HepG2 (cell line): Measurements from ENCODE around the gene IFNA6. TPM values are rescaled to one million over a fixed set of nuclear protein-coding genes. Genes with fewer than 3 reads are reported as not detected.
A peak's percentile ranks its signal among the peaks of the same experiment; 100 is the strongest.

Experiments
- ARHGAP35 ChIP-seq: sonication (generic); formaldehyde crosslinking; IDR thresholded peaks from 2 replicates; pipeline ENCODE4 v1.9.0; 2022; ENCODE audit warnings: mild to moderate bottlenecking, inconsistent platforms, moderate library complexity, missing genetic modification reagents, borderline replicate concordance
- DPF2 ChIP-seq: sonication (generic); formaldehyde crosslinking; IDR thresholded peaks from 2 replicates; pipeline ENCODE4 v1.4.0; 2020; ENCODE audit warnings: mild to moderate bottlenecking, low read depth, missing genetic modification reagents, borderline replicate concordance
- ISL2 ChIP-seq: sonication (generic); formaldehyde crosslinking; IDR thresholded peaks from 2 replicates; pipeline ENCODE4 v1.5.0; 2020; ENCODE audit warnings: missing genetic modification reagents
- JARID2 ChIP-seq: sonication (generic); formaldehyde crosslinking; IDR thresholded peaks from 2 replicates; pipeline ENCODE4 v1.8.1; 2023; ENCODE audit warnings: missing genetic modification reagents, inconsistent platforms; ENCODE audit not compliant: insufficient replicate concordance
- NFIC ChIP-seq: IDR thresholded peaks from 2 replicates; pipeline ENCODE4 v1.6.1; 2012; ENCODE audit warnings: mild to moderate bottlenecking, low read length, inconsistent platforms
- NFKBIZ ChIP-seq: IDR thresholded peaks from 2 replicates; pipeline ENCODE4 v1.6.1; 2018; ENCODE audit warnings: missing genetic modification reagents, missing compliant biosample characterization
- RBFOX2 ChIP-seq: fragments of 200-400 bp; formaldehyde crosslinking; IDR thresholded peaks from 2 replicates; pipeline ENCODE4 v1.6.1; 2017; ENCODE audit warnings: low read depth, mild to moderate bottlenecking, low read length
- SUZ12 ChIP-seq: fragments of 150-350 bp; IDR thresholded peaks from 2 replicates; pipeline ENCODE4 v1.6.1; 2014; ENCODE audit warnings: low read depth, low read length
- TEAD2 ChIP-seq: sonication (generic); formaldehyde crosslinking; IDR thresholded peaks from 2 replicates; pipeline ENCODE4 v1.9.0; 2021; ENCODE audit warnings: missing genetic modification reagents
- XRCC5 ChIP-seq: fragments of 200-400 bp; formaldehyde crosslinking; optimal IDR thresholded peaks from 2 replicates; pipeline ENCODE3; 2017; ENCODE audit warnings: mild to moderate bottlenecking, low read length
- ZNF10 ChIP-seq: sonication (generic); formaldehyde crosslinking; IDR thresholded peaks from 2 replicates; pipeline ENCODE4 v1.4.0; 2020; ENCODE audit warnings: mild to moderate bottlenecking, low read depth, missing genetic modification reagents, borderline replicate concordance
- ZNF274 ChIP-seq: sonication (generic); formaldehyde crosslinking; IDR thresholded peaks from 2 replicates; pipeline ENCODE4 v1.5.1; 2020; ENCODE audit warnings: mild to moderate bottlenecking, missing genetic modification reagents
- ZNF460 ChIP-seq: sonication (generic); formaldehyde crosslinking; IDR thresholded peaks from 2 replicates; pipeline ENCODE4 v1.5.1; 2020; ENCODE audit warnings: missing genetic modification reagents, mild to moderate bottlenecking, borderline replicate concordance
- ZNF468 ChIP-seq: sonication (generic); formaldehyde crosslinking; IDR thresholded peaks from 2 replicates; pipeline ENCODE4 v1.8.0; 2022; ENCODE audit warnings: mild to moderate bottlenecking, moderate library complexity, missing genetic modification reagents
- ZNF7 ChIP-seq: IDR thresholded peaks from 2 replicates; pipeline ENCODE4 v1.6.1; 2016; ENCODE audit warnings: missing biosample characterization, missing genetic modification reagents
- ZNF776 ChIP-seq: sonication (generic); formaldehyde crosslinking; IDR thresholded peaks from 2 replicates; pipeline ENCODE4 v1.4.0; 2020; ENCODE audit warnings: mild to moderate bottlenecking, missing genetic modification reagents
- ZNF780A ChIP-seq: sonication (generic); formaldehyde crosslinking; IDR thresholded peaks from 2 replicates; pipeline ENCODE4 v1.8.0; 2022; ENCODE audit warnings: mild to moderate bottlenecking, missing genetic modification reagents, moderate library complexity
- ZNF839 ChIP-seq: sonication (generic); formaldehyde crosslinking; IDR thresholded peaks from 2 replicates; pipeline ENCODE4 v1.4.0; 2020; ENCODE audit warnings: missing genetic modification reagents, mild to moderate bottlenecking, borderline replicate concordance
- ZSCAN22 ChIP-seq: sonication (generic); formaldehyde crosslinking; IDR thresholded peaks from 2 replicates; pipeline ENCODE4 v1.4.0; 2020; ENCODE audit warnings: mild to moderate bottlenecking, missing genetic modification reagents
- ZUFSP ChIP-seq: sonication (generic); formaldehyde crosslinking; IDR thresholded peaks from 2 replicates; pipeline ENCODE4 v1.9.0; 2021; ENCODE audit warnings: missing genetic modification reagents, mild to moderate bottlenecking, borderline replicate concordance
- polyA plus RNA-seq, 8 experiments: library from polyadenylated mRNA; depleted of rRNA in 3 of 8; stranded (reverse) in 7 of 8; unstranded in 1 of 8; fragments of >200 nt; fragmentation: Illumina TruSeq in 4 of 8; extraction: Trizol in 4 of 8; gene quantifications; 2 replicates each; pipeline versions ENCODE4 v1.2.1 to v1.2.3, GENCODE V29; 2011 to 2016; ENCODE audit warnings: low read depth in 4 of 8, missing spikeins in 1 of 8, mixed read lengths in 1 of 8; ENCODE audit not compliant: insufficient read depth in 1 of 8
- total RNA-seq, 5 experiments: library from RNA; depleted of rRNA; stranded (reverse); fragments of >200 nt; fragmentation: Illumina TruSeq; extraction: Trizol; gene quantifications; 2 replicates each; pipeline ENCODE4 v1.2.3, GENCODE V29; 2016; ENCODE audit warnings: low read depth in 1 of 5
- TF ChIP-seq, protein P1 (sequence below): fragments of 450-650 bp; IDR thresholded peaks from 2 replicates; pipeline ENCODE4 v1.6.1; 2016
- TF ChIP-seq, protein P2 (sequence below): sonication (generic); formaldehyde crosslinking; conservative IDR thresholded peaks from 2 replicates; pipeline ENCODE4 v1.4.0; 2020; ENCODE audit warnings: missing genetic modification reagents

The IFNA6 gene
- total and polyA plus RNA-seq, 2 of the 13 experiments (the other 11 are each of a cell fraction or from before 2014, with no cell fraction given) = not detected

DNA sequence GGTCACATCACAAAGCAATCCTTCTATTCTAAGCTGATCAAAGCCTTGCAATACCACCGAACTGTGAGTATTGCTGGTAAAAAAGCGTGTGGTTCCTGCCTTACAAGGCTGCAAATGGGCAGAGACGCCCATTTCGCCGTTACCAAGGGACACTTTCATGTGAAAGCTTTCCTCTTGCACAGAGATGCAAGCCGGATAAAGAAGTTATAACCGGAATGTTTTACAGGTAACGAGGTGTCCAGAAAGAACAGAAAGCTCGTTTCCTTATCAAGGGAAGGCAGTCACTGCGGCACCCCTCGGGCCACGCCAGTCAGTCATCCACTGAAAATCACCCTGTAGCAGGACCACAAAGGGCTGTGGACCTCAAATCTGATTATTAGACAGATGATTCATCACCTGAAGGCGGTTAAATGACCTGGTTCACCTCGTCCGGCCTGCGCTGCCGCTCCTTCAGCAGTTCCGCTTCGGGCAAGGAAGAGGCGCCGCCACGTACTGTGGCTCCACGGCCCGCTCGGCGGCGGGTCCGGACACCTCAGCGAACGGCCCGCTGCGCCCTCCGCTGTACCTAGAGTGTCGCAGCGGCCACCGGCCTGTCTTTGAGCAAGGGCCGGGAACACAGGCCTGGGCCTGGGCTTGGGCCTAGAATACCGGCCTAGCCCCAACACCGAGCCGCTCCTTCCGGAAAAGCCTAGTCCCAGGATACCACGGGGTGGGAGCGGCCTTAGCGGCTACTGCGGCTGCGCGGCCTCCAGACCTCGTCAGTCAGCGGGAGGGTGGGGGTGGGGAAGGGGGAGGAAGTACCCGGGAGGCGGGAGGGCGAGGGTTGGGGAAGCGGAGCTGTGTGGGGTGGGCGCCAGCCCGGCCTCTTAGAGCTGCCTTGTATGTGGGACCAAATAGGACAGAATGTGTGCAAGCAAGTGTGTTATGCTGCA is 15.7 kb downstream of the IFNA6 start, which contains the start of gene KLHL9 (continued):
- TF ChIP-seq, protein P1, sequence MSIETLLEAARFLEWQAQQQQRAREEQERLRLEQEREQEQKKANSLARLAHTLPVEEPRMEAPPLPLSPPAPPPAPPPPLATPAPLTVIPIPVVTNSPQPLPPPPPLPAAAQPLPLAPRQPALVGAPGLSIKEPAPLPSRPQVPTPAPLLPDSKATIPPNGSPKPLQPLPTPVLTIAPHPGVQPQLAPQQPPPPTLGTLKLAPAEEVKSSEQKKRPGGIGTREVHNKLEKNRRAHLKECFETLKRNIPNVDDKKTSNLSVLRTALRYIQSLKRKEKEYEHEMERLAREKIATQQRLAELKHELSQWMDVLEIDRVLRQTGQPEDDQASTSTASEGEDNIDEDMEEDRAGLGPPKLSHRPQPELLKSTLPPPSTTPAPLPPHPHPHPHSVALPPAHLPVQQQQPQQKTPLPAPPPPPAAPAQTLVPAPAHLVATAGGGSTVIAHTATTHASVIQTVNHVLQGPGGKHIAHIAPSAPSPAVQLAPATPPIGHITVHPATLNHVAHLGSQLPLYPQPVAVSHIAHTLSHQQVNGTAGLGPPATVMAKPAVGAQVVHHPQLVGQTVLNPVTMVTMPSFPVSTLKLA = no peak
- TF ChIP-seq ISL2 (CRISPR knock-in tag) = peak; percentile 77; the same call in 1 of the 2 replicates
- no peak for TF ChIP-seq TEAD2 (CRISPR knock-in tag)
- TF ChIP-seq ZUFSP (CRISPR knock-in tag) = no peak
- peak; percentile 48; the same call in 1 of the 2 replicates for TF ChIP-seq ZNF274 (CRISPR knock-in tag)
- no peak for TF ChIP-seq SUZ12
- no peak for TF ChIP-seq ZNF7
- no peak for TF ChIP-seq XRCC5
- TF ChIP-seq RBFOX2 = peak; percentile 92
- no peak for TF ChIP-seq ZNF10 (CRISPR knock-in tag)
- TF ChIP-seq, protein P2, sequence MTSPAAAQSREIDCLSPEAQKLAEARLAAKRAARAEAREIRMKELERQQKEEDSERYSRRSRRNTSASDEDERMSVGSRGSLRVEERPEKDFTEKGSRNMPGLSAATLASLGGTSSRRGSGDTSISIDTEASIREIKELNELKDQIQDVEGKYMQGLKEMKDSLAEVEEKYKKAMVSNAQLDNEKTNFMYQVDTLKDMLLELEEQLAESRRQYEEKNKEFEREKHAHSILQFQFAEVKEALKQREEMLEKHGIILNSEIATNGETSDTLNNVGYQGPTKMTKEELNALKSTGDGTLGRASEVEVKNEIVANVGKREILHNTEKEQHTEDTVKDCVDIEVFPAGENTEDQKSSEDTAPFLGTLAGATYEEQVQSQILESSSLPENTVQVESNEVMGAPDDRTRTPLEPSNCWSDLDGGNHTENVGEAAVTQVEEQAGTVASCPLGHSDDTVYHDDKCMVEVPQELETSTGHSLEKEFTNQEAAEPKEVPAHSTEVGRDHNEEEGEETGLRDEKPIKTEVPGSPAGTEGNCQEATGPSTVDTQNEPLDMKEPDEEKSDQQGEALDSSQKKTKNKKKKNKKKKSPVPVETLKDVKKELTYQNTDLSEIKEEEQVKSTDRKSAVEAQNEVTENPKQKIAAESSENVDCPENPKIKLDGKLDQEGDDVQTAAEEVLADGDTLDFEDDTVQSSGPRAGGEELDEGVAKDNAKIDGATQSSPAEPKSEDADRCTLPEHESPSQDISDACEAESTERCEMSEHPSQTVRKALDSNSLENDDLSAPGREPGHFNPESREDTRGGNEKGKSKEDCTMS (CRISPR knock-in tag) = no peak
- TF ChIP-seq ARHGAP35 = no peak
- no peak for TF ChIP-seq ZNF460 (CRISPR knock-in tag)
- TF ChIP-seq NFKBIZ (CRISPR knock-in tag) = no peak
- TF ChIP-seq ZNF468 (CRISPR knock-in tag) = no peak
- TF ChIP-seq ZSCAN22 = no peak
- TF ChIP-seq ZNF780A (CRISPR knock-in tag) = no peak
- no peak for TF ChIP-seq DPF2 (CRISPR knock-in tag)
- no peak for TF ChIP-seq NFIC
- no peak for TF ChIP-seq JARID2 (CRISPR knock-in tag)
- no peak for TF ChIP-seq ZNF839 (CRISPR knock-in tag)
- TF ChIP-seq ZNF776 (CRISPR knock-in tag) = peak; percentile 52; the same call in 1 of the 2 replicates
